Limb (tissue), 2 donors: ENCODE results near the gene PDGFC.

Experiments
- DNase-seq, 2 donors: peaks; one replicate each; pipeline ENCODE4 v3.0.0-alpha.2; 2016; ENCODE audit errors: extremely low spot score in 2 of 2

The PDGFC gene

GRCh38 chr4:156971676-156972378 is at the start of gene PDGFC:
Gene PDGFC, minus strand, starts transcription at chr4:156971799. Its CDS starts 896 bp downstream, at chr4:156970903.
- DNase-seq, result peak in 1 of 2 donors; percentile 85

GRCh38 chr4:157020882-157021281 is 49.3 kb upstream of the PDGFC start:
- DNase-seq, result no peak

- no peak for DNase-seq
Observed at GRCh38 chr4:157018920-157019490, 47.4 kb upstream of the PDGFC start.

GRCh38 chr4:157014621-157015591 is 43.3 kb upstream of the PDGFC start:
- DNase-seq, result no peak

- DNase-seq, result no peak
Observed at GRCh38 chr4:157013656-157014055, 42.1 kb upstream of the PDGFC start.

GRCh38 chr4:157012781-157013180 is 41.2 kb upstream of the PDGFC start:
- DNase-seq, result no peak

GRCh38 chr4:157012296-157012695 is 40.7 kb upstream of the PDGFC start:
- DNase-seq, result no peak

GRCh38 chr4:157010630-157011029 is 39.0 kb upstream of the PDGFC start:
- no peak for DNase-seq

- no peak for DNase-seq
Observed at GRCh38 chr4:157005831-157006230, 34.2 kb upstream of the PDGFC start.

- no peak for DNase-seq
Observed at GRCh38 chr4:157005193-157005592, 33.6 kb upstream of the PDGFC start.

- DNase-seq, result no peak
Observed at GRCh38 chr4:157004279-157005161, 32.9 kb upstream of the PDGFC start.

- DNase-seq, result peak; percentile 54 to 88
Observed at GRCh38 chr4:156999175-156999517, 27.5 kb upstream of the PDGFC start.

GRCh38 chr4:156998500-156999174 is 27.0 kb upstream of the PDGFC start:
- no peak for DNase-seq

GRCh38 chr4:156992943-156993342 is 21.3 kb upstream of the PDGFC start:
- no peak for DNase-seq

GRCh38 chr4:156991161-156991560 is 19.6 kb upstream of the PDGFC start:
- no peak for DNase-seq

- no peak for DNase-seq
Observed at GRCh38 chr4:156983366-156983765, 11.8 kb upstream of the PDGFC start.

- DNase-seq, result no peak
Observed at GRCh38 chr4:156981262-156981769, 9.7 kb upstream of the PDGFC start.

- no peak for DNase-seq
Observed at GRCh38 chr4:156977435-156978160, 6.0 kb upstream of the PDGFC start.

GRCh38 chr4:156976147-156976546 is 4.5 kb upstream of the PDGFC start:
- DNase-seq, result no peak

GRCh38 chr4:156975686-156976085 is 4.1 kb upstream of the PDGFC start:
- DNase-seq, result no peak
